Cardiac muscle cell (in vitro differentiated cells and primary cell): ENCODE data around the gene CYFIP1. TPM values are rescaled to one million over a fixed set of nuclear protein-coding genes. Genes with fewer than 3 reads are reported as not detected.
A peak's percentile ranks its signal among the peaks of the same experiment; 100 is the strongest.

Source experiments
- DNase-seq, 2 donors: peaks; one replicate each; pipeline versions ENCODE4 v3.0.0 to v3.0.0-alpha.2; 2010 to 2017; ENCODE audit warnings: low read depth in 1 of 2, low spot score in 1 of 2
- H3K27ac ChIP-seq: fragments of 200-600 bp; sonication (generic); 2 replicates; pipeline ENCODE4 v1.5.1; 2016
- H3K27me3 ChIP-seq: fragments of 200-600 bp; sonication (generic); 2 replicates; pipeline ENCODE4 v1.6.0; 2016; ENCODE audit warnings: control low read depth
- H3K36me3 ChIP-seq: fragments of 200-600 bp; sonication (generic); 2 replicates; pipeline ENCODE4 v1.5.1; 2016; ENCODE audit warnings: control low read depth
- H3K4me1 ChIP-seq: fragments of 200-600 bp; sonication (generic); 2 replicates; pipeline ENCODE4 v1.8.1; 2017; ENCODE audit warnings: low read depth, mild to moderate bottlenecking, mixed run types
- H3K4me3 ChIP-seq: fragments of 200-600 bp; sonication (generic); 2 replicates; pipeline ENCODE4 v1.5.1; 2016; ENCODE audit warnings: mild to moderate bottlenecking
- H3K9me3 ChIP-seq: fragments of 200-600 bp; sonication (generic); 2 replicates; pipeline ENCODE4 v1.5.1; 2017; ENCODE audit warnings: low read depth, mild to moderate bottlenecking, control low read depth
- CTCF ChIP-seq: IDR thresholded peaks from 2 replicates; pipeline ENCODE4 v1.5.1; 2012; ENCODE audit warnings: low read depth, mild to moderate bottlenecking, low read length
- polyA plus RNA-seq: library from polyadenylated mRNA; unstranded; fragments of >200 nt; fragmentation: Nextera tagmentation; extraction: Ambion mirVana; gene quantifications from 2 replicates; pipeline ENCODE4 v1.2.1, GENCODE V29; 2016
- total RNA-seq: library from RNA; depleted of rRNA; stranded (reverse); fragments of >200 nt; gene quantifications from 2 replicates; pipeline ENCODE4 v1.2.3, GENCODE V29; 2016

Gene CYFIP1
- total and polyA plus RNA-seq, 2 experiments from 2014 or later: 32.9 to 38.7 TPM

- H3K36me3 ChIP-seq: peaks cover 14% of the 10 kb centered on the region
- H3K4me3 ChIP-seq: no peak overlapping the region
- H3K4me1 ChIP-seq: no peaks in the 10 kb centered on the region
- DNase-seq: no peak
- no peak for TF ChIP-seq CTCF
- no peaks in the 10 kb centered on the region for H3K27me3 ChIP-seq
- H3K9me3 ChIP-seq: no peaks in the 10 kb centered on the region
- no peak overlapping the region for H3K27ac ChIP-seq
These were observed 77.6 kb downstream of the CYFIP1 start for GRCh38 chr15:22902578-22902977.

- H3K4me1 ChIP-seq: no peaks in the 10 kb centered on the region
- no peak overlapping the region for H3K4me3 ChIP-seq
- H3K9me3 ChIP-seq: no peaks in the 10 kb centered on the region
- no peak overlapping the region for H3K27ac ChIP-seq
- no peak for TF ChIP-seq CTCF
- no peak for DNase-seq
- peaks cover 14% of the 10 kb centered on the region for H3K36me3 ChIP-seq
- H3K27me3 ChIP-seq: no peaks in the 10 kb centered on the region
These were observed 78.1 kb downstream of the CYFIP1 start for GRCh38 chr15:22902046-22902445.

GRCh38 chr15:22895465-22896190 is 84.5 kb downstream of the CYFIP1 start:
- DNase-seq: no peak
- no peak for TF ChIP-seq CTCF
- Histone ChIP-seq H3K9me3 (no peaks in the 10 kb centered on the region), H3K4me1 (peaks cover 8% of the 10 kb centered on the region), H3K27ac (no peak overlapping the region), H3K36me3 (peaks cover 1% of the 10 kb centered on the region), H3K4me3 (no peak overlapping the region), H3K27me3 (no peaks in the 10 kb centered on the region)

GRCh38 chr15:22893881-22894280 is 86.3 kb downstream of the CYFIP1 start:
- Histone ChIP-seq H3K36me3 (no peaks in the 10 kb centered on the region), H3K27me3 (no peaks in the 10 kb centered on the region), H3K27ac (no peak overlapping the region), H3K4me1 (peaks cover 8% of the 10 kb centered on the region), H3K9me3 (no peaks in the 10 kb centered on the region), H3K4me3 (no peak overlapping the region)
- no peak for TF ChIP-seq CTCF
- no peak for DNase-seq

- H3K36me3 ChIP-seq: no peaks in the 10 kb centered on the region
- H3K27ac ChIP-seq: peak overlapping the region; percentile 25
- no peak for DNase-seq
These were observed 87.1 kb downstream of the CYFIP1 start for GRCh38 chr15:22893081-22893480.

More at GRCh38 chr15:22893081-22893480, 87.1 kb downstream of the CYFIP1 start:
- Histone ChIP-seq H3K27me3 (no peaks in the 10 kb centered on the region), H3K9me3 (no peaks in the 10 kb centered on the region), H3K4me1 (peaks cover 8% of the 10 kb centered on the region), H3K4me3 (no peak overlapping the region)
- TF ChIP-seq CTCF: no peak
